COLO668 (cell line): ENCODE results near the gene SNCB.
A peak's percentile ranks its signal among the peaks of the same experiment; 100 is the strongest.

Experiments
- DNase-seq: peaks from one replicate; lab custom pipeline; 2025; ENCODE audit not compliant: unreplicated experiment; lab: John Stamatoyannopoulos, UW

Gene SNCB

DNA sequence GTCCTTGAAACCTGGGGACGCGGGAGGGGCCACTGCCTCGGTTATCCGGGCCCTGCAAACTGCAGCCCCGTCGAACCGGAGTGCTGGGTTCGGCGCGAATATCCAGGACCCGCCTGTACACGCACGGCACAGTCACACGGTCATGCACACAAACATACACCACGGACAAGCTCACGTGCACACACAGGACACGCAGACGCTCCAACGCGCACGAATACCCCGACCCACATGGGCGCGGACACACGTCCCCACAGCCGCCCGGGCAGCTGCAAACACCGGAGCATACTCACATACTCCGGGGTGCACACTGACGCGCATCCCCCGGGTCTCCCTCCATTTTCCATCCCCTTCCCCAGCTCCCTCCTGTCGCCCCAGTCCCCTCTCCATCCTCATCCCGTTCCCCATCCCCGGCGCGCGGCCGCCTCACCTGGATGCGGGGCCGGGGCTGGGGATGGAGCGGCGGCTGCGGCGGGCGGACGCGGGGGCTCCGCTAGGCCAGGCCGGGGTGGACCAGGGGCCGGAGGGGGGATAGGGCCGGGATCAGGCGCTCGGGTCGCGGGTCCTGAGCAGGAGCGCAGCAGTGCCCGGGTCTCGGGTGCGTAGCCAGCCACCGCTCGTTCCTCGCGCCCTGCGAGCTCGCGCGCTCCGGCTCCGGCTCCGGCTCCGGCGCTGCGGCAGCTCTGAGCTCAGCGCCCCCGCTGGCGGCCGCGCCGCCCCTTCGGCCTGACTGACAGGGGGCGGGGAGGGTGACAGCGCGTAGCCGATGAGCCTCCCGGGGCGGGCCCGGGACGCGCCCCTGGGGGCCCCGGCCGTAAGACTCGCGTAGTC lies at the start of gene SNCB, which contains the start of gene EIF4E1B:
SNCB (minus strand) TSS at position 682 of the 828 bp plus-strand sequence. CDS start 880 bp downstream, outside the sequence.
EIF4E1B (plus strand) TSS at position 823 of the 828 bp plus-strand sequence. CDS start 12,113 bp downstream, outside the sequence.
- DNase-seq = peak; percentile 64

GRCh38 chr5:176679365-176680225 lies 49.3 kb upstream of the SNCB start:
- DNase-seq = no peak

GRCh38 chr5:176678584-176678983 lies 48.2 kb upstream of the SNCB start:
- DNase-seq = peak; percentile 10

GRCh38 chr5:176677209-176677939 lies 47.0 kb upstream of the SNCB start:
- no peak for DNase-seq

DNA sequence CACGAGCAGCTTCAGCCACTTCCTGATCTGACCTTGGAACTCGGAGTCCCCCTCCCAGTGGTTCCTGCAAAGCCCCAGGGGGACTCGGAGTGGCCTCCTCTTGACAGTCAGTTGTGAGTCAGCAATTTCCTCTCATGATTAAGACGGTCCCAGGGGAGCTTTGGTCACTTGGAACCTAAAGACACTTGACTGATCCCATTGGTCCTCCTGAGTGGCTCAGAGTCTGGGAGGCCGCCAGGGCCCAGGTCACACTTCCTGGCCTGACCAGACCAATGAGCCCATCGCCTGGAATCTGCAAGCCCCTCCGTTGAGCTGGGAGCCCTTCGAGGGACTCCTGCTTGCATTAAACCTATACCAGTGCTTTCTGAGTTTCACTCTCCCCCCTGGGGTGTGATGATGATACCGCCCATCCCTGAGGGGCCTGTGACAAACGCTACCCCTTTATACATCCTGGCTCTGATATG lies 46.1 kb upstream of the SNCB start:
- no peak for DNase-seq

GRCh38 chr5:176675676-176676360 lies 45.5 kb upstream of the SNCB start:
- peak; percentile 9 for DNase-seq

DNA sequence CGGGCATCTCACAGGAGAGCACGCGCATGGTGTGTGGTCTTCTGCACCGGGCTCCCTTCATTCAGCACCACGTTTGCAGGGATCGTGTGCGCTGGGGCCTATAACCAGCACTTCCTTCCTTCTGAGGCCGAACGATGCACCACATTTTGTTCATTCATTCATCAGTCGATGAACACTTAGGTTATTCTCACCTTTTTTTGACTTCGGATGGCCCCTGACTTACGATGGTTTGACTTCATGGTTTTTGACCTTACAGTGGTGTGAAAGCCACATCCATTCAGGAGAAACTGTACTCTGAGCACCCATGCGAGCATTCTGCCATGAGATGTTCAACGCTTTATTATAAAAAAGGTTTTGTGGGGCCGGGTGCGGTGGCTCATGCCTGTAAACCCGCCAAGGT lies 44.5 kb upstream of the SNCB start:
- DNase-seq = no peak

GRCh38 chr5:176673651-176674583 lies 43.6 kb upstream of the SNCB start:
- DNase-seq = no peak

- DNase-seq = no peak
Observed at GRCh38 chr5:176671890-176672747, 41.8 kb upstream of the SNCB start.

- no peak for DNase-seq
Observed at GRCh38 chr5:176671399-176671798, 41.1 kb upstream of the SNCB start.

GRCh38 chr5:176670449-176670848 lies 40.1 kb upstream of the SNCB start:
- no peak for DNase-seq

GRCh38 chr5:176667637-176668036 lies 37.3 kb upstream of the SNCB start:
- no peak for DNase-seq

DNA sequence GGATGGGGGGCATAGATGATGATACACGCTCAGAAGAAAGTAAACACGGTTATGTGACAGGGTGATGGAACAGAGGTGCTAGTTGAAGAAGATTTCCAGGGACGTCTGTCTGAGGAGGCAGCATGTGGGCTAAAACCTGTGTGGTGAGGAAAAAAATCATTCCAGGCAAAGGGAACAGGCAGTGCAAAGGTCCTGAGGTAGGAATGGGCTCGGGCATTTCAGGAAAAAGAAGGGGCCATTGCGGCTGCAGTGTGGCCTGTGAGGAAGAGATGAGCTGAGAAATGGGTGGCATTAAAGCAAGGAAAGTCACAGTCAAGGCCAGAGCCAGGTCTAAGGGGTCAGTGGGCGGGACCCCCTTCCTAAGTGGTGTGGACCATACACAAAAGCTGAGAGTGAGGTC lies 35.2 kb upstream of the SNCB start:
- no peak for DNase-seq

GRCh38 chr5:176664886-176665285 lies 34.6 kb upstream of the SNCB start:
- no peak for DNase-seq

DNA sequence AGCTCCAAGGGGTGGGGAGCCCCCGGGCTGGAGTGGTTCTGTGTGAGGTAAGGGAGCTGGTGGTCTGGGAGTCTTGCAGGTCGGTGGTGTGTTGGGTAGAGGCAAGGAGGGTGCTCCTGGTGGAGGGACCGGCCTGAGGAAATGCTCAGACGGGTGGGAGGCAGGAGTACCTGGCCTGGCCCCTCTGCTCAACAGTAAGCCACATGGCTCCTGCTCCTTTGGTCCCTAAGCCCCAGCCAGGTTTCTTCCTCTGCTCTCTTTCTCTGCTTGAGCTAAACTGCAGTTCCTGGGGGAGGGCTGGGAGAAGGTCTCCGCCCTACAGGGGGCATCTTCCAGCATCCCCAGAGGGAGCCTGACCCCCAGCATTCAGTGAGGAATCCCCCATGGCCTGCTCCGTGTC lies 34.1 kb upstream of the SNCB start:
- no peak for DNase-seq

DNA sequence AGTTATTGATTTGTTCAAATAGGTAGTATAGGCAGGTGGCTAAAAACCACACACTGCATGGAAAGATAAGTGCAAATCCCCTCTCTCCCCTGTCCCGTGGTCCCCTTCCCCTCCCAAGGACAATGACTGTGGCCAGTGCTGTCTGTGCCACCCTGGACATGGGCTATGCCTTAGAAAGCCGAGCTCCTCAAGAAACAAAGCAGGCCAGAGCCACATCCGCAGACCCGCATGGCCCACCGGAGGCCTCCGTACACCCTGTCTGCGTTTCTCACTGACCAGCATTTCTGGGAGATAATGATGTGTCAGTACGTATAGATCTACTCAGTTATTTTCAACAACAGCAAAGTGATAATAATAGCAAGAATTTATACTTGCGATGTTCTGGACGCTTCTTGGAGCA lies 33.2 kb upstream of the SNCB start:
- no peak for DNase-seq

DNA sequence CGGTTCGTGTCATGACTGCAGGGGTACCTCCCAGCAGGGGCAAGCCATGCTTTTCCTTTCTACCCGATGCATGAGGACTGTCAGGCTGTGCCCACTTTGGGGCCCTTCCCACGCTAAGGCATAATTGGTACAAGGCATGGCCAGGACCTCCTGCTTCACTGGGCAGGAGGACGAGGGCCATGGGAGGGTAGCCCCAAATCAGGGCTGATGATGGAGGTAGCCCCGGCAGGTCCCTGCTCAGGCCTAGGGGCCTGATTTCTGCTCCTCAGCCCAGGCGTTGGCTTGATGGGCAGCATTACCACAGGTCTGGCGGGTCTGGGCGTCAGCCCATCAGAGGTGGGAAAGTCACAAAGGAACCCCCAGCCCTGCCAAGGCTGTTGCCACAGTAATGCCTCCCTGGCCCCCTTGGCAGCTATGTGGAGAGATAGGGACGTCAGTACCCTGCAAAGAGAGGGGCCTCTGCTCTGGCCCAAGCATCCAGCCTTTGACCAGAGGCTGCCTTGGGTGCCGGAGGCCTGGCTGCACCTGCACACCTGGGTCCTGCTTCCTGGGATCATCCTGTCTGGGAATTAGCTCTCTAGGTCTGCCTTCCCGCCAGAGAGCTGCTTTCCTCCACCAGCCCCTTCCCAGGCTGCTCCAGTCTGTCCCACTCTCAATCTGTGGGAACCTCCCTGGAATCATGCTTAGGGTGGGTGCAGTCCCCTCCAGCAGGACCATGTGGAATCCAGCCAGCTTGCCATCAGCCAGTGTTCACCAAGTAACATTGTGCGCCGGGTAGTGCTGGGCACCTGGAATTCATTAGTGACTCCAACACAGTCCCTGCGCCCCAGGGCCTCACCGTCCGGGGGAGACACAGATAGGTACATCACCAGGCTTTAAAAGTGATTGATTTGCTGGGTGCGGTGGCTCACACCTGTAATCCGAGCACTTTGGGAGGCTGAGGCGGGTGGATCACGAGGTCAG lies 32.3 kb upstream of the SNCB start:
- DNase-seq = no peak
